PC-9 (cell line): ENCODE results near the gene NINJ2. TPM values are rescaled to one million over a fixed set of nuclear protein-coding genes. Genes with fewer than 3 reads are reported as not detected.

Experiments used
- BruUV-seq: library from RNA; stranded (reverse); fragments of 400-500 nt; replicated peaks from 2 replicates; lab custom pipeline; 2021; lab: Mats Ljungman, UMichigan
- CTCF ChIA-PET: fragments of 300-600 bp; sonication (Branson Sonifier 250); formaldehyde crosslinking; loops from one replicate; lab custom pipeline; 2022; ENCODE audit warnings: antibody characterized with exemption; lab: Charles Lee
- POLR2A ChIA-PET: fragments of 300-600 bp; sonication (Branson Sonifier 250); formaldehyde crosslinking; loops from one replicate; lab custom pipeline; 2022; ENCODE audit warnings: antibody characterized with exemption; ENCODE audit not compliant: unreplicated experiment; lab: Charles Lee
- DNase-seq, 2 experiments: peaks; one replicate each; pipeline versions ENCODE4 v3.0.0 to v3.0.0-alpha.2; 2015 to 2022; ENCODE audit warnings: mixed read lengths in 1 of 2
- H2AFZ ChIP-seq: fragments of 200-600 bp; sonication (generic); 2 replicates; pipeline ENCODE4 v1.8.1; 2017; ENCODE audit warnings: antibody characterized with exemption
- H3F3A ChIP-seq: fragments of 200-600 bp; sonication (generic); 2 replicates; pipeline ENCODE4 v1.8.1; 2017; ENCODE audit warnings: antibody characterized with exemption, mild to moderate bottlenecking, low read depth; ENCODE audit not compliant: insufficient read depth
- H3K27ac ChIP-seq: fragments of 200-600 bp; sonication (generic); 2 replicates; pipeline ENCODE4 v1.6.1; 2016; ENCODE audit warnings: mixed run types
- H3K27me3 ChIP-seq: fragments of 200-600 bp; sonication (generic); 2 replicates; pipeline ENCODE4 v1.6.1; 2016; ENCODE audit warnings: low read depth, mixed run types; ENCODE audit not compliant: insufficient read depth
- H3K36me3 ChIP-seq: fragments of 200-600 bp; sonication (generic); 2 replicates; pipeline ENCODE4 v1.6.1; 2016; ENCODE audit warnings: low read depth, mixed run types
- H3K4me1 ChIP-seq: fragments of 200-600 bp; sonication (generic); replicated peaks from 2 replicates; pipeline ENCODE4 v1.6.1; 2016; ENCODE audit warnings: mixed run types; ENCODE audit not compliant: insufficient read depth
- H3K4me2 ChIP-seq: fragments of 200-600 bp; sonication (generic); 2 replicates; pipeline ENCODE4 v1.6.1; 2017; ENCODE audit warnings: mixed run types
- H3K4me3 ChIP-seq: fragments of 200-600 bp; sonication (generic); 2 replicates; pipeline ENCODE4 v1.6.1; 2016; ENCODE audit warnings: mixed run types
- H3K79me2 ChIP-seq: fragments of 200-600 bp; sonication (generic); 2 replicates; pipeline ENCODE4 v1.6.1; 2017; ENCODE audit warnings: low read depth, mixed run types
- H3K9me2 ChIP-seq: fragments of 200-600 bp; sonication (generic); 2 replicates; pipeline ENCODE4 v1.8.1; 2017; ENCODE audit warnings: mild to moderate bottlenecking; ENCODE audit not compliant: insufficient read depth
- H3K9me3 ChIP-seq: fragments of 200-600 bp; sonication (generic); 2 replicates; pipeline ENCODE4 v1.8.1; 2016; ENCODE audit warnings: low read depth; ENCODE audit not compliant: insufficient read depth
- H4K20me1 ChIP-seq: fragments of 200-600 bp; sonication (generic); 2 replicates; pipeline ENCODE4 v1.8.1; 2017; ENCODE audit not compliant: insufficient read depth
- EZH2 ChIP-seq: fragments of 200-600 bp; sonication (generic); IDR thresholded peaks from 2 replicates; pipeline ENCODE4 v1.8.0; 2017; ENCODE audit warnings: antibody characterized with exemption, low read depth
- intact Hi-C: fragments of 100-400 bp; cut with micrococcal nuclease; formaldehyde crosslinking; loops from one replicate; pipeline ENCODE4 v1.10.0; 2022; ENCODE audit not compliant: unreplicated experiment
- total RNA-seq: library from RNA; stranded (reverse); gene quantifications from 2 replicates; pipeline ENCODE4 v1.2.3, GENCODE V29; 2021
- TF ChIP-seq, protein P1 (sequence below): fragments of 200-600 bp; sonication (generic); conservative IDR thresholded peaks from 2 replicates; pipeline ENCODE4 v1.6.1; 2017; ENCODE audit warnings: mixed run types, antibody characterized with exemption, mild to moderate bottlenecking, moderate library complexity

Gene NINJ2
- total RNA-seq, 1 experiment from 2014 or later: 19.3 TPM

DNA sequence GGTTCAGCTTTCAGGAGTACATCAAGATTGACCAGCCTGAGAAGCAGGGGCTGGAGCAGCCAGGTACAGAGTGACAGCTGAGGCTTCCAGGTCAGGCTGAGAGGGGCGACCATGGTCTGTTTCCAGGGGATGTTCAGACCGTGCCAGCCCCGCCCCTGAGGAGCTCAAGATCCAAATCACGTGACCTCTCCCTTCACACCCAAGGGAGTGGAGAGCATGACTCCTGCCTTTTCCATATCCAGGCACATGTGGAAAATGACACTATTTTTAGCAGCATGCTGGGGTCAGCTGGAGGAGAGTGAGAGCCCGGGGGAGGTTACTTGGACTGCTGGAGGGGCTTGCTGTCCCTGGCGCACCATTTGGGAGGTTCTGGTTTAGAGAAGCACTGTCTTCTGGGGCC is 110.8 kb downstream of the NINJ2 start:
- Histone ChIP-seq H3K4me2 (no peak overlapping the region), H3K27me3 (no peaks in the 10 kb centered on the region), H2AFZ (no peak overlapping the region), H3K9me2 (no peaks in the 10 kb centered on the region), H3K36me3 (no peaks in the 10 kb centered on the region), H3K9me3 (no peaks in the 10 kb centered on the region), H3K4me3 (no peak overlapping the region), H3F3A (peaks cover 8% of the 10 kb centered on the region; the same call in 1 of the 2 replicates), H3K4me1 (peaks cover 5% of the 10 kb centered on the region; the same call in 1 of the 2 replicates), H3K27ac (no peak overlapping the region), H4K20me1 (no peaks in the 10 kb centered on the region), H3K79me2 (no peaks in the 10 kb centered on the region)
- CTCF ChIA-PET: no interaction called here
- TF ChIP-seq, protein P1, sequence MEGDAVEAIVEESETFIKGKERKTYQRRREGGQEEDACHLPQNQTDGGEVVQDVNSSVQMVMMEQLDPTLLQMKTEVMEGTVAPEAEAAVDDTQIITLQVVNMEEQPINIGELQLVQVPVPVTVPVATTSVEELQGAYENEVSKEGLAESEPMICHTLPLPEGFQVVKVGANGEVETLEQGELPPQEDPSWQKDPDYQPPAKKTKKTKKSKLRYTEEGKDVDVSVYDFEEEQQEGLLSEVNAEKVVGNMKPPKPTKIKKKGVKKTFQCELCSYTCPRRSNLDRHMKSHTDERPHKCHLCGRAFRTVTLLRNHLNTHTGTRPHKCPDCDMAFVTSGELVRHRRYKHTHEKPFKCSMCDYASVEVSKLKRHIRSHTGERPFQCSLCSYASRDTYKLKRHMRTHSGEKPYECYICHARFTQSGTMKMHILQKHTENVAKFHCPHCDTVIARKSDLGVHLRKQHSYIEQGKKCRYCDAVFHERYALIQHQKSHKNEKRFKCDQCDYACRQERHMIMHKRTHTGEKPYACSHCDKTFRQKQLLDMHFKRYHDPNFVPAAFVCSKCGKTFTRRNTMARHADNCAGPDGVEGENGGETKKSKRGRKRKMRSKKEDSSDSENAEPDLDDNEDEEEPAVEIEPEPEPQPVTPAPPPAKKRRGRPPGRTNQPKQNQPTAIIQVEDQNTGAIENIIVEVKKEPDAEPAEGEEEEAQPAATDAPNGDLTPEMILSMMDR: no peak
- TF ChIP-seq EZH2: no peak
- no peak for DNase-seq
- BruUV-seq: no TSS peak
- intact Hi-C loops: no loop called here
- POLR2A ChIA-PET: interaction anchor here (0.5 kb wide), 1 partner anchor 439 kb away, joined by 4 read pairs; no protein-coding TSS in a partner anchor

DNA sequence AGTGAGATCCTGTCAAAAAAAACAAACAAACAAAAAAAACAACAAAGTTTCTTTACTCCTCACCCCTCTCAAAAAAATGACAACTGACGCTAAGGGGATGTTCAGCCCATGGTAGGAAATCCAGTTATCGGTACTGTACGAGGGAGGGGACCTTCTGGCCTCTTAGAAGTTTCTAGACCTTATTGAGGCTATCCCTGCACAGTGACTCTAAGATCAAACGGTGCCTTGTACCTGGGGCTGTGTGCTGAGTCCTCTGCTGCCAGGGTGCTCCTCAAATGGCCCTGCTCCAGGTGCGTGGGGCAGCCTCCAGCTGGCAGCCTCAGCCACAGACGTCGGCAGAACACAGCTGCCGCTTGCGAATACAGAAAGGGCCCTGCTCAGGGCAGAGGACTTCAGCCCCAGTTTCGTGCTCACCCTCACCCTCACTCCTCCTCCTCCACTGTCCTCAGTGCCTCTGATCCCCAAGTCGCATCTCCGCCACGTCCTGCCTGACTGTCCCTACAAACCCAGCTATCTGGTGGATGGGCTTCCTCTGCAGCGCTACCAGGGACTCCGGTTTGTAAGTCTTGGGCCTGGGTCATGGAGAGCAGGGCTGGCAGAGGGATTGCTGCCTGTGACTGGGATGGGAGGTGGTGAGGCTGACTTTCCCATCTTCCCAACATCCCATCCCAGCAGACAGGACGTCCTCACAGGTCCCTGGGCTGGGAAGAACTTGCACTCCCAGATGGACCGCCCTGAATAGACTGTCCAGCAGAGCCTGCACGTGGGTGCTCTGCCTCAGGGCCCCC is 112.6 kb downstream of the NINJ2 start:
- H4K20me1 ChIP-seq: no peaks in the 10 kb centered on the region
- CTCF ChIA-PET: no interaction called here
- no peak overlapping the region for H3K4me3 ChIP-seq
- H3K4me2 ChIP-seq: no peak overlapping the region
- H3K9me3 ChIP-seq: no peaks in the 10 kb centered on the region
- TF ChIP-seq, protein P1: no peak
- TF ChIP-seq EZH2: no peak
- peaks cover 8% of the 10 kb centered on the region; the same call in 1 of the 2 replicates for H3F3A ChIP-seq
- no peak overlapping the region for H2AFZ ChIP-seq
- no peak for DNase-seq
- intact Hi-C loops: no loop called here
- H3K4me1 ChIP-seq: peaks cover 5% of the 10 kb centered on the region; the same call in 1 of the 2 replicates
- no peaks in the 10 kb centered on the region for H3K79me2 ChIP-seq
- H3K9me2 ChIP-seq: no peaks in the 10 kb centered on the region
- H3K27me3 ChIP-seq: no peaks in the 10 kb centered on the region
- H3K36me3 ChIP-seq: no peaks in the 10 kb centered on the region
- no peak overlapping the region for H3K27ac ChIP-seq
- POLR2A ChIA-PET: no interaction called here
- no TSS peak for BruUV-seq

DNA sequence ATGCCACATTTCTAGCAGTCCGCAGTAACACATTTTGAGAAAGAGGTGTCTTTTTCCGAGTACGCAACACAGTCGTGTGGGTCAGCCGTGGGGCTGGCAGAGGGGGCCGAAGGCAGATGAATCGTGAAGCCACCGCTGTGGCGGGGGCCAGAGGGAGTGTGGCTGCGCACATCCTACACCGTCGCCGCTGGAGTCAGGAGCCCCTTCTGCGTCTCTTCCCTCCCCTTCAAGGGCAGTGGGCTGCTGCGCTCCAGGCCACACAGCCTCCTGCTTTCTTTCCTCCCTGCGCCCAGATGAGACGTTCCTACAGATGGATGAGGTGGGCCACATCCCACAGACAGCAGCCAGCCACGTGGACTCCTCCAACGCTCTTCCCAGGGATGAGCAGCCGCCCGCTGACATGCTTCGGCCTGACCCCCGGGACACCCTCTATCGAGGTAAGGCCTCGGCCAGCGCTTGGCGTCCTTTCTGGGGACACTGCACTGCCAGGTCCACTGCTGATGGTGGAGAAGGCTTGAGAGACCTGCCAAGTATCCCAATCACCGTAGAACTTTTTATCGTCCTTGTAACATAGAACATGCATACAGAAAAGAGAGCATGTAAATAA is 113.7 kb downstream of the NINJ2 start:
- H3K79me2 ChIP-seq: no peaks in the 10 kb centered on the region
- ChIA-PET CTCF (no interaction called here), POLR2A (no interaction called here)
- H3K27ac ChIP-seq: no peak overlapping the region
- no peaks in the 10 kb centered on the region for H3K9me3 ChIP-seq
- H3K9me2 ChIP-seq: no peaks in the 10 kb centered on the region
- H4K20me1 ChIP-seq: no peaks in the 10 kb centered on the region
- no peak overlapping the region for H3K4me2 ChIP-seq
- no peaks in the 10 kb centered on the region for H3F3A ChIP-seq
- H3K36me3 ChIP-seq: no peaks in the 10 kb centered on the region
- intact Hi-C loops: no loop called here
- no TSS peak for BruUV-seq
- no peaks in the 10 kb centered on the region for H3K4me1 ChIP-seq
- no peak overlapping the region for H2AFZ ChIP-seq
- TF ChIP-seq EZH2: no peak
- TF ChIP-seq, protein P1: no peak
- DNase-seq: no peak
- H3K4me3 ChIP-seq: no peak overlapping the region
- no peaks in the 10 kb centered on the region for H3K27me3 ChIP-seq
